Lower leg skin (tissue), 3 donors: ENCODE results near the gene CCDC92.

Experiments used
- POLR2A ChIP-seq, 2 donors: fragments of 450-650 bp; IDR thresholded peaks; one replicate each; pipeline ENCODE4 v1.6.1; 2016 to 2017; ENCODE audit warnings: antibody characterized with exemption in 2 of 2, mild to moderate bottlenecking in 1 of 2, moderate library complexity in 1 of 2
- TF ChIP-seq, protein P1 (sequence below), 3 donors: fragments of 450-650 bp; IDR thresholded peaks; one replicate each; pipeline ENCODE4 v1.5.1; 2016; ENCODE audit warnings: antibody characterized with exemption in 3 of 3, mild to moderate bottlenecking in 3 of 3, moderate library complexity in 2 of 3

DNA sequence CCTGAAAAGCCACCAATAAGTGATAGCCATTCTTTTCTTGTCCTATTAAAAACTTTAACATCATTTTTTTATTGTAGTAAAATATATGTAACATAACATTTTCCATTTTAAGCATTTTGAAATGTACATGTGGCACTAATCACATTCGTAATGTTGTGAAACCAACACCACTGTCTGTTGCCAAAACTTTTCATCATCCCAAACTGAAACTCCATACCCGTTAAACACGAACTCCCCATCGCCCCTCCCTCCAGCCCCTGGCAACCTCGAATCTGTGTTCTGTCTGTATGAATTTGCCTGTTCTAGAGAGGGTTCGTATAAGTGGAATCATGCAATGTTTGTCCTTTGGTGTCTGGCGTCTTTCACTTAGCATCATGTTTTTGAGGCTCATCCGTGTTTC is 75.9 kb downstream of the CCDC92 start:
- TF ChIP-seq, protein P1, sequence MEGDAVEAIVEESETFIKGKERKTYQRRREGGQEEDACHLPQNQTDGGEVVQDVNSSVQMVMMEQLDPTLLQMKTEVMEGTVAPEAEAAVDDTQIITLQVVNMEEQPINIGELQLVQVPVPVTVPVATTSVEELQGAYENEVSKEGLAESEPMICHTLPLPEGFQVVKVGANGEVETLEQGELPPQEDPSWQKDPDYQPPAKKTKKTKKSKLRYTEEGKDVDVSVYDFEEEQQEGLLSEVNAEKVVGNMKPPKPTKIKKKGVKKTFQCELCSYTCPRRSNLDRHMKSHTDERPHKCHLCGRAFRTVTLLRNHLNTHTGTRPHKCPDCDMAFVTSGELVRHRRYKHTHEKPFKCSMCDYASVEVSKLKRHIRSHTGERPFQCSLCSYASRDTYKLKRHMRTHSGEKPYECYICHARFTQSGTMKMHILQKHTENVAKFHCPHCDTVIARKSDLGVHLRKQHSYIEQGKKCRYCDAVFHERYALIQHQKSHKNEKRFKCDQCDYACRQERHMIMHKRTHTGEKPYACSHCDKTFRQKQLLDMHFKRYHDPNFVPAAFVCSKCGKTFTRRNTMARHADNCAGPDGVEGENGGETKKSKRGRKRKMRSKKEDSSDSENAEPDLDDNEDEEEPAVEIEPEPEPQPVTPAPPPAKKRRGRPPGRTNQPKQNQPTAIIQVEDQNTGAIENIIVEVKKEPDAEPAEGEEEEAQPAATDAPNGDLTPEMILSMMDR (IDR thresholded peaks at IDR 0.05), result no peak
- no peak for TF ChIP-seq POLR2A (IDR thresholded peaks at IDR 0.05)
